ENCODE data around the gene GPBAR1. TPM values are rescaled to one million over a fixed set of nuclear protein-coding genes. Genes with fewer than 3 reads are reported as not detected.

GPBAR1 gene
- total RNA-seq, 2 experiments from 2014 or later, result 0.73 to 0.82 TPM

GRCh38 chr2:218263817-218264641 lies 3.2 kb downstream of the GPBAR1 start:
- no peaks in the 10 kb centered on the region for H3K9me3 Mint-ChIP-seq (ENCODE audit: low read depth)
- H3K27me3 Mint-ChIP-seq, result no peaks in the 10 kb centered on the region
- H3K27ac Mint-ChIP-seq, result peak overlapping the region; percentile 82
- ATAC-seq, result peak; percentile 59
- peaks cover 14% of the 10 kb centered on the region for H3K36me3 Mint-ChIP-seq
- no peak overlapping the region for H3K4me3 Mint-ChIP-seq
- H3K4me1 Mint-ChIP-seq, result peaks cover 19% of the 10 kb centered on the region
- DNase-seq, result no peak
- CTCF ChIA-PET, result interaction anchor here (0.7 to 1.7 kb wide), 2 partner anchors 77 to 79 kb away, joined by 3 to 5 read pairs; no protein-coding TSS in a partner anchor

DNA sequence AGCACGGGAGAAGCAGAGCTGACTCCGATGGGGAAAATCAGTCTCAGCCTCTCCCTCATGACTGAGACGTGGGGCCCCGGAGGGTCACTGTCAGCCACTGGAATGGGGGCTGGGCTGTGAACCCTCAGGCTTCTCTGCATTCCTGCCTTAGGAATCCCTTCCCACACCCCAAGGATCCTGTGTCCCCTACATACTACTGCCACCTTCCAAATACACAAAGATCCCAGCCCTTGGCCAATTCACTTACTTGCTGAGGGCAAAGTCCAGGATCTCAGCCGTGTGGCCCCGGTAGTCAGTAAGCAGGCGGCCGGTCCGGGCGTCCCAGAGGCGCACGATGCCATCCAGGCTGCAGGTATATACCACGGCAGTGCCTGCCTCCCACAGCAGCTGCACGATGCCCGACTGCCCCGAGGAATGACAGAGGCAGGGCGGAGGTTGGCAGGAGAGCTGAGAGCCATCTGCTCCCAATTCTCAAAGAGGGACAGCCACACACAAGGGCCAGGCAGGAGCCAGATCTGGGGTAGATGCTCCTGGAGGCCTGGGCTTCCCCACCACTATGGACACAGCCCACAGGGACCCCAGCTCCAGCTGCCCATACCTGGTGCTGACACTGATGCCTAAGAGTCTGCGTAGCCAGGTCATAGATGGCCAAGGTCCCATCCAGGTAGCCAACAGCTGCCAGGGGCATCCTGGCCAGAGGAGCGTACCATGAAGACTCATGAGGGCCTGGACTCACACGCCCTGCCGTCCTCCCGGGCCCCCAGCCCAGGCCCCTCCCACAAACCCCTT lies 4.2 kb downstream of the GPBAR1 start:
- no peaks in the 10 kb centered on the region for H3K27me3 Mint-ChIP-seq
- ATAC-seq, result no peak
- CTCF ChIA-PET, result interaction anchor here (1.3 to 1.7 kb wide), 2 partner anchors 8 to 78 kb away, joined by 3 to 5 read pairs; no protein-coding TSS in a partner anchor

DNA sequence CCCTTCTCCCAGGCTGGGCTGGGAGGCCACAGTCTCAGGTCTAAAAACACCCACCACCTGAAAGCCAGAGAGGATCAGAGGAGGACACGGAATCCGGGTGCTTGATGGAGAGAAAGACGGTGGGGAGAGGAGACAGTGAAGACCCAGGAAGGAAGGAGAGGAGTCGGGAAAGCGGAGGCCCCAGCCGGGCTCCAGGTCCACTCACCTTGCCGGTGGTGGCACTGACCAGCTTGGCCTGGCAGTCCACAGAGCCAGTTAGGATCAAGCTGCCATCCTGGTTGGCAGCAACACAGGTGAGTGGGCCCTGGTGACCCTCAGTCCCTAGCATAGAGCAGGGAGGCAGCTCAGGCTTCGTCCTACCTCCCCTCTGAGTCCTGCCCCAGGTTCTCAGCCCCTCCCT lies 4.8 kb downstream of the GPBAR1 start:
- CTCF ChIA-PET, result interaction anchor here (1.3 to 1.7 kb wide), 2 partner anchors 9 to 78 kb away, joined by 3 to 5 read pairs; no protein-coding TSS in a partner anchor
- DNase-seq, result no peak
- Mint-ChIP-seq H3K36me3 (peaks cover 14% of the 10 kb centered on the region), H3K9me3 (ENCODE audit: low read depth) (no peaks in the 10 kb centered on the region), H3K4me3 (no peak overlapping the region), H3K27ac (no peak overlapping the region), H3K4me1 (peaks cover 25% of the 10 kb centered on the region), H3K27me3 (no peaks in the 10 kb centered on the region)
- no peak for ATAC-seq

More for the DNA sequence above, 4.2 kb downstream of the GPBAR1 start:
- DNase-seq, result no peak
- H3K4me1 Mint-ChIP-seq, result peaks cover 23% of the 10 kb centered on the region
- no peak overlapping the region for H3K4me3 Mint-ChIP-seq
- peaks cover 14% of the 10 kb centered on the region for H3K36me3 Mint-ChIP-seq
- no peak overlapping the region for H3K27ac Mint-ChIP-seq
- no peaks in the 10 kb centered on the region for H3K9me3 Mint-ChIP-seq (ENCODE audit: low read depth)

- peaks cover 31% of the 10 kb centered on the region for H3K4me1 Mint-ChIP-seq
Observed at GRCh38 chr2:218266316-218266979, 5.6 kb downstream of the GPBAR1 start.

DNA sequence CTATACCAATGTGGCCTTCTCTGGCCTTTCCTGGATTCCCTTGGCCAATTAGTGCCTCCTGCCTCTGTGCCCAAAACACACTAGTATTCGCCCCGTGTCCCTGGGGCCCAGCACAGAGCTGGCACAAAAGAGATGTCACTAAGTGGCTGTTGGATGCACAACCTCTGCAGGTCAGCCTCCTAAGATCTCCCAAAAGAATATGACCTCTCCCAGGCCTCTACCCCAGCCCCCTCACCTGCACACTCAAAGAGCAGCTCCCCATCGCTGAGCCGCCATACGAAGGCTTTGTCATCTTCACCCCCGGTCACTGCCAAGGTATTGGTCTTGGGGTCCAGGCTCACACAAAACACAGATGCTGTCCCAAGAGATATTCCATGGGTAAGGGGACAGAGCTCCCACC lies 6.4 kb downstream of the GPBAR1 start:
- CTCF ChIA-PET, result interaction anchor here (1.1 kb wide), 1 partner anchor 37 kb away, joined by 5 read pairs; no protein-coding TSS in a partner anchor
- peak overlapping the region; percentile 65 for H3K27ac Mint-ChIP-seq

More at GRCh38 chr2:218266316-218266979, 5.6 kb downstream of the GPBAR1 start:
- Mint-ChIP-seq H3K9me3 (ENCODE audit: low read depth) (no peaks in the 10 kb centered on the region), H3K27ac (peak overlapping the region; percentile 65), H3K36me3 (peaks cover 14% of the 10 kb centered on the region), H3K4me3 (no peak overlapping the region), H3K27me3 (no peaks in the 10 kb centered on the region)
- CTCF ChIA-PET, result interaction anchor here (0.6 to 1.3 kb wide), 3 partner anchors 10 to 354 kb away, joined by 3 to 5 read pairs (median 4); no protein-coding TSS in a partner anchor
- DNase-seq (no peak), ATAC-seq (no peak)

DNA sequence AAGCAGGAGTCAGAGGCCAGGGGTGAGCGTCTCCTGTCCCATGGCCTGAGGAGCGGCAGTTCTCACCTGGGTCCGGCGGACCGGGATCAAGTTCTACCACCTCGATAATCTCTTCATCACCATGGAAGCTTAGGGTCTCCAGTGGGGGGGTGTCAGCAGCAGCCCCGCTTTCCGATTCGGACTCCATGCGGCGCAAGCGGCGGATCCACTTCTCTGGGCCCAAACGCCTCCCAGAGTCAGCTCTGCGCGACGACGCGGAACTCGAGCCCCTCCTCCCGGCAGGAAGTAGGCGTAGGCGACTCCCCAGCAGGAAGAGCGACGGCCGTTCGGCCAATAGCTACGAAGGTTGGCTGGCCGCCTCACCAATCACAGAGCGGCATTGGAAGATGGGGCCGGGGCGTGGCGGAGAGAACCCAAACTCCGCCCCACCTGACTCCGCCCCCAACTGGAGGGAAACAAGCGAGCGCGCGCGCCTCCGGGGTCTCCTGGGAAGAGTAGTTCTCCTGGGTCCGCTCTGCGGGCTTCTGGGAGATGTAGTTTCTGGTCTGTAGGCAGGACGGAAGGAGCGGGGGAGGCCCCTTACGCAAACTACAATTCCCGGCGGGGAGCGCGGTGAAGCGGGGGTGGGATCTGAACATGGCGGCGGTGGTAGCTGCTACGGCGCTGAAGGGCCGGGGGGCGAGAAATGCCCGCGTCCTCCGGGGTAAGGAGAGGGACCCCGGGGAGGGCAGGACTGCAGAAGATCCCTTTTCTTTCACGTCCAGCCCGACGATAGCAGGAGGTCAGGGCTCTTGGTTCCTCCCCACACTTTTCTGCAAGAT lies 9.3 kb downstream of the GPBAR1 start, which contains the start of the genes AAMP and PNKD:
TSS of gene AAMP (minus strand) at position 238 of the 821 bp plus-strand sequence. CDS start at position 187, 51 bp downstream.
TSS of gene PNKD (plus strand) at position 620 of the 821 bp plus-strand sequence. CDS start at position 637, 17 bp downstream.
- H3K27ac Mint-ChIP-seq, result peak within 1 kb of the TSS; percentile 88
- H3K4me1 Mint-ChIP-seq, result peaks cover 39% of the 10 kb centered on the region
- ATAC-seq (peak; percentile 92), DNase-seq (peak; percentile 100)
- CTCF ChIA-PET, result interaction anchor here (0.7 to 8.1 kb wide), 22 partner anchors 11 to 628 kb away, joined by 3 to 243 read pairs (median 4); partner anchors contain the start of genes ARPC2, CATIP, CXCR1 and TMBIM1
- no peaks in the 10 kb centered on the region for H3K27me3 Mint-ChIP-seq
- no peaks in the 10 kb centered on the region for H3K9me3 Mint-ChIP-seq (ENCODE audit: low read depth)
- peaks cover 15% of the 10 kb centered on the region for H3K36me3 Mint-ChIP-seq
- peak within 1 kb of the TSS; percentile 82 for H3K4me3 Mint-ChIP-seq

More for the DNA sequence above, 6.4 kb downstream of the GPBAR1 start:
- Mint-ChIP-seq H3K9me3 (ENCODE audit: low read depth) (no peaks in the 10 kb centered on the region), H3K36me3 (peaks cover 14% of the 10 kb centered on the region), H3K4me1 (peaks cover 40% of the 10 kb centered on the region), H3K4me3 (no peak overlapping the region), H3K27me3 (no peaks in the 10 kb centered on the region)
- DNase-seq (no peak), ATAC-seq (no peak)

GRCh38 chr2:218270721-218271486 lies 10.1 kb downstream of the GPBAR1 start:
- Mint-ChIP-seq H3K27ac (peak overlapping the region; percentile 88), H3K9me3 (ENCODE audit: low read depth) (no peaks in the 10 kb centered on the region), H3K4me3 (peak overlapping the region; percentile 82), H3K36me3 (peaks cover 16% of the 10 kb centered on the region), H3K4me1 (peaks cover 39% of the 10 kb centered on the region), H3K27me3 (no peaks in the 10 kb centered on the region)
- CTCF ChIA-PET, result interaction anchor here (0.8 to 8.1 kb wide), 26 partner anchors 10 to 295 kb away, joined by 3 to 243 read pairs (median 5); partner anchors contain the start of genes CATIP, CXCR1 and TMBIM1
- no peak for DNase-seq
- no peak for ATAC-seq

- Mint-ChIP-seq H3K27ac (peak overlapping the region; percentile 53), H3K4me1 (peaks cover 39% of the 10 kb centered on the region)
- CTCF ChIA-PET, result interaction anchor here (1.0 to 8.1 kb wide), 15 partner anchors 9 to 133 kb away, joined by 3 to 243 read pairs (median 5); partner anchors contain the start of genes CATIP and TMBIM1
Observed at GRCh38 chr2:218271487-218271797, 10.6 kb downstream of the GPBAR1 start.

GRCh38 chr2:218271865-218272530 lies 11.2 kb downstream of the GPBAR1 start:
- no peak for ATAC-seq
- DNase-seq, result no peak
- H3K4me3 Mint-ChIP-seq, result peak overlapping the region; percentile 82
- CTCF ChIA-PET, result interaction anchor here (1.0 to 8.1 kb wide), 17 partner anchors 9 to 132 kb away, joined by 3 to 243 read pairs (median 5); partner anchors contain the start of genes CATIP and TMBIM1
- peaks cover 37% of the 10 kb centered on the region for H3K4me1 Mint-ChIP-seq
- H3K9me3 Mint-ChIP-seq (ENCODE audit: low read depth), result no peaks in the 10 kb centered on the region
- no peaks in the 10 kb centered on the region for H3K27me3 Mint-ChIP-seq
- peaks cover 21% of the 10 kb centered on the region for H3K36me3 Mint-ChIP-seq
- peak overlapping the region; percentile 53 for H3K27ac Mint-ChIP-seq

More at GRCh38 chr2:218271487-218271797, 10.6 kb downstream of the GPBAR1 start:
- H3K27me3 Mint-ChIP-seq, result no peaks in the 10 kb centered on the region
- no peaks in the 10 kb centered on the region for H3K9me3 Mint-ChIP-seq (ENCODE audit: low read depth)
- ATAC-seq (no peak), DNase-seq (no peak)
- H3K4me3 Mint-ChIP-seq, result peak overlapping the region; percentile 82
- peaks cover 17% of the 10 kb centered on the region for H3K36me3 Mint-ChIP-seq

GRCh38 chr2:218272531-218273212 lies 11.9 kb downstream of the GPBAR1 start:
- H3K4me1 Mint-ChIP-seq, result peaks cover 33% of the 10 kb centered on the region
- peak; percentile 11 for ATAC-seq

More at GRCh38 chr2:218272531-218273212, 11.9 kb downstream of the GPBAR1 start:
- CTCF ChIA-PET, result interaction anchor here (0.6 to 8.1 kb wide), 21 partner anchors 8 to 1684 kb away, joined by 3 to 243 read pairs (median 5); partner anchors contain the start of genes CATIP and TMBIM1
- H3K27me3 Mint-ChIP-seq, result no peaks in the 10 kb centered on the region
- H3K36me3 Mint-ChIP-seq, result peaks cover 23% of the 10 kb centered on the region
- peak; percentile 87 for DNase-seq
- no peaks in the 10 kb centered on the region for H3K9me3 Mint-ChIP-seq (ENCODE audit: low read depth)
- H3K4me3 Mint-ChIP-seq, result no peak overlapping the region
- no peak overlapping the region for H3K27ac Mint-ChIP-seq
